Measurements from ENCODE around the gene LAMC1. TPM values are rescaled to one million over a fixed set of nuclear protein-coding genes. Genes with fewer than 3 reads are reported as not detected.

The LAMC1 gene
- polyA plus RNA-seq, 4 donors = 2.5 to 84.5 (median 22.2) TPM

GRCh38 chr1:183081402-183082120 lies 58.3 kb downstream of the LAMC1 start:
- Histone ChIP-seq H3K36me3 (ENCODE audit: control insufficient read depth in 3 of 3, insufficient read depth in 2 of 3, low read depth in 1 of 3, low read length in 3 of 3) (no peaks in the 10 kb centered on the region), H3K27ac (ENCODE audit: low read depth in 1 of 3, low read length in 2 of 3) (no peak overlapping the region), H3K9me3 (ENCODE audit: control insufficient read depth in 2 of 2, insufficient read depth in 1 of 2, low read depth in 1 of 2, low read length in 1 of 2) (no peaks in the 10 kb centered on the region), H3K4me1 (ENCODE audit: control insufficient read depth in 3 of 3, insufficient read depth in 2 of 3, low read depth in 1 of 3, low read length in 2 of 3) (no peaks in the 10 kb centered on the region), H3K27me3 (ENCODE audit: control insufficient read depth in 3 of 3, insufficient read depth in 3 of 3, low read length in 3 of 3) (no peaks in the 10 kb centered on the region), H3K4me3 (ENCODE audit: low read depth in 1 of 3, low read length in 3 of 3) (no peak overlapping the region)
- DNase-seq = no peak
- FAIRE-seq = no peak
- WGBS, 3 donors = 88 to 97% (median 92%) methylated on average over 4 of the region's 4 CpGs

- Histone ChIP-seq H3K36me3 (ENCODE audit: control insufficient read depth in 3 of 3, insufficient read depth in 2 of 3, low read depth in 1 of 3, low read length in 3 of 3) (no peaks in the 10 kb centered on the region), H3K9me3 (ENCODE audit: control insufficient read depth in 2 of 2, insufficient read depth in 1 of 2, low read depth in 1 of 2, low read length in 1 of 2) (no peaks in the 10 kb centered on the region), H3K4me1 (ENCODE audit: control insufficient read depth in 3 of 3, insufficient read depth in 2 of 3, low read depth in 1 of 3, low read length in 2 of 3) (no peaks in the 10 kb centered on the region), H3K27me3 (ENCODE audit: control insufficient read depth in 3 of 3, insufficient read depth in 3 of 3, low read length in 3 of 3) (no peaks in the 10 kb centered on the region), H3K27ac (ENCODE audit: low read depth in 1 of 3, low read length in 2 of 3) (no peak overlapping the region), H3K4me3 (ENCODE audit: low read depth in 1 of 3, low read length in 3 of 3) (no peak overlapping the region)
- WGBS, 3 donors = 23 to 74% (median 53%) methylated on average over 1 of the region's 1 CpG
- FAIRE-seq (no peak), DNase-seq (no peak)
Measured at GRCh38 chr1:183082650-183083049, 59.4 kb downstream of the LAMC1 start.

GRCh38 chr1:183087001-183087400 lies 63.8 kb downstream of the LAMC1 start:
- Histone ChIP-seq H3K27ac (ENCODE audit: low read depth in 1 of 3, low read length in 2 of 3) (no peak overlapping the region), H3K36me3 (ENCODE audit: control insufficient read depth in 3 of 3, insufficient read depth in 2 of 3, low read depth in 1 of 3, low read length in 3 of 3) (no peaks in the 10 kb centered on the region), H3K9me3 (ENCODE audit: control insufficient read depth in 2 of 2, insufficient read depth in 1 of 2, low read depth in 1 of 2, low read length in 1 of 2) (no peaks in the 10 kb centered on the region), H3K4me1 (ENCODE audit: control insufficient read depth in 3 of 3, insufficient read depth in 2 of 3, low read depth in 1 of 3, low read length in 2 of 3) (peaks cover 0 to 19% (median 4%) of the 10 kb centered on the region in 3 donors), H3K27me3 (ENCODE audit: control insufficient read depth in 3 of 3, insufficient read depth in 3 of 3, low read length in 3 of 3) (no peaks in the 10 kb centered on the region), H3K4me3 (ENCODE audit: low read depth in 1 of 3, low read length in 3 of 3) (no peak overlapping the region)
- DNase-seq = peak in 1 of 2 donors; percentile 13
- 65 to 74% (median 67%) methylated on average over 2 of the region's 2 CpGs for WGBS, 3 donors
- no peak for FAIRE-seq

- Histone ChIP-seq H3K4me3 (ENCODE audit: low read depth in 1 of 3, low read length in 3 of 3) (no peak overlapping the region), H3K36me3 (ENCODE audit: control insufficient read depth in 3 of 3, insufficient read depth in 2 of 3, low read depth in 1 of 3, low read length in 3 of 3) (no peaks in the 10 kb centered on the region), H3K27ac (ENCODE audit: low read depth in 1 of 3, low read length in 2 of 3) (peak overlapping the region in 1 of 3 donors; percentile 12), H3K9me3 (ENCODE audit: control insufficient read depth in 2 of 2, insufficient read depth in 1 of 2, low read depth in 1 of 2, low read length in 1 of 2) (no peaks in the 10 kb centered on the region), H3K4me1 (ENCODE audit: control insufficient read depth in 3 of 3, insufficient read depth in 2 of 3, low read depth in 1 of 3, low read length in 2 of 3) (peaks cover 0 to 19% (median 7%) of the 10 kb centered on the region in 3 donors), H3K27me3 (ENCODE audit: control insufficient read depth in 3 of 3, insufficient read depth in 3 of 3, low read length in 3 of 3) (no peaks in the 10 kb centered on the region)
- FAIRE-seq (no peak), DNase-seq (peak; percentile 72 to 76)
- WGBS, 3 donors = 31 to 71% (median 57%) methylated on average over 3 of the region's 3 CpGs
Measured at GRCh38 chr1:183089025-183089639, 65.9 kb downstream of the LAMC1 start.

- Histone ChIP-seq H3K27ac (ENCODE audit: low read depth in 1 of 3, low read length in 2 of 3) (peak overlapping the region in 1 of 3 donors; percentile 55), H3K9me3 (ENCODE audit: control insufficient read depth in 2 of 2, insufficient read depth in 1 of 2, low read depth in 1 of 2, low read length in 1 of 2) (no peaks in the 10 kb centered on the region), H3K27me3 (ENCODE audit: control insufficient read depth in 3 of 3, insufficient read depth in 3 of 3, low read length in 3 of 3) (no peaks in the 10 kb centered on the region), H3K4me3 (ENCODE audit: low read depth in 1 of 3, low read length in 3 of 3) (no peak overlapping the region), H3K36me3 (ENCODE audit: control insufficient read depth in 3 of 3, insufficient read depth in 2 of 3, low read depth in 1 of 3, low read length in 3 of 3) (no peaks in the 10 kb centered on the region), H3K4me1 (ENCODE audit: control insufficient read depth in 3 of 3, insufficient read depth in 2 of 3, low read depth in 1 of 3, low read length in 2 of 3) (peaks cover 0 to 19% (median 7%) of the 10 kb centered on the region in 3 donors)
- 57 to 78% (median 72%) methylated on average over 5 of the region's 5 CpGs for WGBS, 3 donors
- FAIRE-seq (no peak), DNase-seq (peak in 1 of 2 donors; percentile 26)
Measured at GRCh38 chr1:183090391-183091006, 67.3 kb downstream of the LAMC1 start.

GRCh38 chr1:183091181-183091580 lies 68.0 kb downstream of the LAMC1 start:
- WGBS, 3 donors = 66 to 76% (median 71%) methylated on average over 2 of the region's 2 CpGs
- Histone ChIP-seq H3K27me3 (ENCODE audit: control insufficient read depth in 3 of 3, insufficient read depth in 3 of 3, low read length in 3 of 3) (no peaks in the 10 kb centered on the region), H3K4me3 (ENCODE audit: low read depth in 1 of 3, low read length in 3 of 3) (no peak overlapping the region), H3K9me3 (ENCODE audit: control insufficient read depth in 2 of 2, insufficient read depth in 1 of 2, low read depth in 1 of 2, low read length in 1 of 2) (no peaks in the 10 kb centered on the region), H3K36me3 (ENCODE audit: control insufficient read depth in 3 of 3, insufficient read depth in 2 of 3, low read depth in 1 of 3, low read length in 3 of 3) (no peaks in the 10 kb centered on the region), H3K27ac (ENCODE audit: low read depth in 1 of 3, low read length in 2 of 3) (peak overlapping the region in 1 of 3 donors; percentile 37), H3K4me1 (ENCODE audit: control insufficient read depth in 3 of 3, insufficient read depth in 2 of 3, low read depth in 1 of 3, low read length in 2 of 3) (peaks cover 0 to 19% (median 7%) of the 10 kb centered on the region in 3 donors)
- DNase-seq = no peak
- no peak for FAIRE-seq

GRCh38 chr1:183092350-183092749 lies 69.1 kb downstream of the LAMC1 start:
- peak overlapping the region in 1 of 3 donors; percentile 20 for H3K27ac ChIP-seq (ENCODE audit: low read depth in 1 of 3, low read length in 2 of 3)
- no peak for FAIRE-seq
- WGBS, 3 donors = 87 to 91% (median 90%) methylated on average over 2 of the region's 2 CpGs

GRCh38 chr1:183093066-183093668 lies 69.9 kb downstream of the LAMC1 start:
- FAIRE-seq (no peak), DNase-seq (no peak)
- Histone ChIP-seq H3K27me3 (ENCODE audit: control insufficient read depth in 3 of 3, insufficient read depth in 3 of 3, low read length in 3 of 3) (no peaks in the 10 kb centered on the region), H3K9me3 (ENCODE audit: control insufficient read depth in 2 of 2, insufficient read depth in 1 of 2, low read depth in 1 of 2, low read length in 1 of 2) (no peaks in the 10 kb centered on the region), H3K27ac (ENCODE audit: low read depth in 1 of 3, low read length in 2 of 3) (no peak overlapping the region), H3K4me3 (ENCODE audit: low read depth in 1 of 3, low read length in 3 of 3) (no peak overlapping the region), H3K36me3 (ENCODE audit: control insufficient read depth in 3 of 3, insufficient read depth in 2 of 3, low read depth in 1 of 3, low read length in 3 of 3) (no peaks in the 10 kb centered on the region), H3K4me1 (ENCODE audit: control insufficient read depth in 3 of 3, insufficient read depth in 2 of 3, low read depth in 1 of 3, low read length in 2 of 3) (peaks cover 0 to 33% (median 7%) of the 10 kb centered on the region in 3 donors)
- WGBS, 3 donors = 84 to 86% (median 84%) methylated on average over 3 of the region's 3 CpGs

More at GRCh38 chr1:183092350-183092749, 69.1 kb downstream of the LAMC1 start:
- Histone ChIP-seq H3K27me3 (ENCODE audit: control insufficient read depth in 3 of 3, insufficient read depth in 3 of 3, low read length in 3 of 3) (no peaks in the 10 kb centered on the region), H3K4me3 (ENCODE audit: low read depth in 1 of 3, low read length in 3 of 3) (no peak overlapping the region), H3K36me3 (ENCODE audit: control insufficient read depth in 3 of 3, insufficient read depth in 2 of 3, low read depth in 1 of 3, low read length in 3 of 3) (no peaks in the 10 kb centered on the region), H3K4me1 (ENCODE audit: control insufficient read depth in 3 of 3, insufficient read depth in 2 of 3, low read depth in 1 of 3, low read length in 2 of 3) (peaks cover 0 to 25% (median 7%) of the 10 kb centered on the region in 3 donors), H3K9me3 (ENCODE audit: control insufficient read depth in 2 of 2, insufficient read depth in 1 of 2, low read depth in 1 of 2, low read length in 1 of 2) (no peaks in the 10 kb centered on the region)
- no peak for DNase-seq
